ENCODE results near the gene IL19. TPM values are rescaled to one million over a fixed set of nuclear protein-coding genes. Genes with fewer than 3 reads are reported as not detected.

IL19 gene
- polyA plus RNA-seq, 4 donors = not detected

DNA sequence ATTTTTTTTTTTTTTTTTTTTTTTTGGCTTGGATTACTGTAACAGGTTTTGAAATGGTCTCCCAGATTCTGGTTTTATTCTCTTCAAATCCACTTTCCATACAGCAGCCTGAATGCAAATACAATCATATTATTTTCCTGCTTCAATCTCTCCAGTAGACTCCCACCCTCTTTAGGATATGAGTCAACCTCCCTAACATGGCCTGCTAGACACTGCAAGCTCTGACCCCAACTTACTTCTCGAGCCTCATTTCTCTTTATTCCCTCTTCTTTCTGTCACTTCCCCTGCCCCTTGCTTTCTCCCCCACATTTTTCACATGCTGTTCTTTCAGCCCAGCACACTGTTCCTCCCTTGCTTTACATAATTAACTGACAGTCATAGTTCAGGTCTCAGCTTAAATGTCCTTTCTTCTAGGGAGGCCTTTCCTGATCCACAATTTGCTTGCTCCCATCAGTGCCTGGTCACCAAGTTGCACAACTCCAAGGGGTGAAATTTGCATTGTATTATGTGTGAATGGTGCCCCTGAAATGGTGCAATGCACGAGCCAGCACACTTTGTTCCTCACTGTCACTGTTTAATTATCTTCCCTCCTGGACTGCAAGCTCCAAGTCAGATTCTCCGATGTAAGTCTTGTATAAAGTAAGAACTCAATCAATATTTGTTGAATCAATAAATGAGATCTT is 22.1 kb upstream of the IL19 start:
- Histone ChIP-seq H3K9me3 (ENCODE audit: control insufficient read depth in 2 of 2, insufficient read depth in 1 of 2, low read depth in 1 of 2, low read length in 1 of 2) (no peaks in the 10 kb centered on the region), H3K4me1 (ENCODE audit: control insufficient read depth in 3 of 3, insufficient read depth in 2 of 3, low read depth in 1 of 3, low read length in 2 of 3) (no peaks in the 10 kb centered on the region), H3K27me3 (ENCODE audit: control insufficient read depth in 3 of 3, insufficient read depth in 3 of 3, low read length in 3 of 3) (peaks cover 0 to 8% (median 0%) of the 10 kb centered on the region in 3 donors), H3K36me3 (ENCODE audit: control insufficient read depth in 3 of 3, insufficient read depth in 2 of 3, low read depth in 1 of 3, low read length in 3 of 3) (no peaks in the 10 kb centered on the region), H3K27ac (ENCODE audit: low read depth in 1 of 3, low read length in 2 of 3) (no peak overlapping the region), H3K4me3 (ENCODE audit: low read depth in 1 of 3, low read length in 3 of 3) (no peak overlapping the region)
- WGBS, 3 donors = 78 to 83% (median 82%) methylated on average over 3 of the region's 3 CpGs
- DNase-seq (no peak), FAIRE-seq (no peak)

GRCh38 chr1:206751891-206752290 is 18.7 kb upstream of the IL19 start:
- WGBS, 3 donors = 63 to 70% (median 69%) methylated on average over 5 of the region's 5 CpGs
- H3K36me3 ChIP-seq (ENCODE audit: control insufficient read depth in 3 of 3, insufficient read depth in 2 of 3, low read depth in 1 of 3, low read length in 3 of 3) = no peaks in the 10 kb centered on the region
- no peak for FAIRE-seq
- no peak overlapping the region for H3K27ac ChIP-seq (ENCODE audit: low read depth in 1 of 3, low read length in 2 of 3)
- H3K4me1 ChIP-seq (ENCODE audit: control insufficient read depth in 3 of 3, insufficient read depth in 2 of 3, low read depth in 1 of 3, low read length in 2 of 3) = no peaks in the 10 kb centered on the region
- peaks cover 0 to 8% (median 0%) of the 10 kb centered on the region in 3 donors for H3K27me3 ChIP-seq (ENCODE audit: control insufficient read depth in 3 of 3, insufficient read depth in 3 of 3, low read length in 3 of 3)
- no peaks in the 10 kb centered on the region for H3K9me3 ChIP-seq (ENCODE audit: control insufficient read depth in 2 of 2, insufficient read depth in 1 of 2, low read depth in 1 of 2, low read length in 1 of 2)
- H3K4me3 ChIP-seq (ENCODE audit: low read depth in 1 of 3, low read length in 3 of 3) = no peak overlapping the region
- DNase-seq = no peak

- no peaks in the 10 kb centered on the region for H3K4me1 ChIP-seq (ENCODE audit: control insufficient read depth in 3 of 3, insufficient read depth in 2 of 3, low read depth in 1 of 3, low read length in 2 of 3)
- 89 to 93% (median 91%) methylated on average over 2 of the region's 2 CpGs for WGBS, 3 donors
- H3K27ac ChIP-seq (ENCODE audit: low read depth in 1 of 3, low read length in 2 of 3) = no peak overlapping the region
- H3K4me3 ChIP-seq (ENCODE audit: low read depth in 1 of 3, low read length in 3 of 3) = no peak overlapping the region
- FAIRE-seq (no peak), DNase-seq (no peak)
- no peaks in the 10 kb centered on the region for H3K9me3 ChIP-seq (ENCODE audit: control insufficient read depth in 2 of 2, insufficient read depth in 1 of 2, low read depth in 1 of 2, low read length in 1 of 2)
- no peaks in the 10 kb centered on the region for H3K36me3 ChIP-seq (ENCODE audit: control insufficient read depth in 3 of 3, insufficient read depth in 2 of 3, low read depth in 1 of 3, low read length in 3 of 3)
- peaks cover 0 to 8% (median 0%) of the 10 kb centered on the region in 3 donors for H3K27me3 ChIP-seq (ENCODE audit: control insufficient read depth in 3 of 3, insufficient read depth in 3 of 3, low read length in 3 of 3)
Measured at GRCh38 chr1:206752481-206752880, 18.1 kb upstream of the IL19 start.

GRCh38 chr1:206753141-206753540 is 17.4 kb upstream of the IL19 start:
- no peak overlapping the region for H3K4me3 ChIP-seq (ENCODE audit: low read depth in 1 of 3, low read length in 3 of 3)
- peaks cover 0 to 8% (median 0%) of the 10 kb centered on the region in 3 donors for H3K27me3 ChIP-seq (ENCODE audit: control insufficient read depth in 3 of 3, insufficient read depth in 3 of 3, low read length in 3 of 3)
- no peak for DNase-seq
- no peak for FAIRE-seq
- H3K36me3 ChIP-seq (ENCODE audit: control insufficient read depth in 3 of 3, insufficient read depth in 2 of 3, low read depth in 1 of 3, low read length in 3 of 3) = no peaks in the 10 kb centered on the region
- no peak overlapping the region for H3K27ac ChIP-seq (ENCODE audit: low read depth in 1 of 3, low read length in 2 of 3)
- 84 to 98% (median 95%) methylated on average over 3 of the region's 3 CpGs for WGBS, 3 donors
- no peaks in the 10 kb centered on the region for H3K9me3 ChIP-seq (ENCODE audit: control insufficient read depth in 2 of 2, insufficient read depth in 1 of 2, low read depth in 1 of 2, low read length in 1 of 2)
- no peaks in the 10 kb centered on the region for H3K4me1 ChIP-seq (ENCODE audit: control insufficient read depth in 3 of 3, insufficient read depth in 2 of 3, low read depth in 1 of 3, low read length in 2 of 3)

- 79 to 100% (median 91%) methylated on average over 1 of the region's 1 CpG for WGBS, 3 donors
- DNase-seq (no peak), FAIRE-seq (no peak)
Measured at GRCh38 chr1:206754011-206754410, 16.6 kb upstream of the IL19 start.

DNA sequence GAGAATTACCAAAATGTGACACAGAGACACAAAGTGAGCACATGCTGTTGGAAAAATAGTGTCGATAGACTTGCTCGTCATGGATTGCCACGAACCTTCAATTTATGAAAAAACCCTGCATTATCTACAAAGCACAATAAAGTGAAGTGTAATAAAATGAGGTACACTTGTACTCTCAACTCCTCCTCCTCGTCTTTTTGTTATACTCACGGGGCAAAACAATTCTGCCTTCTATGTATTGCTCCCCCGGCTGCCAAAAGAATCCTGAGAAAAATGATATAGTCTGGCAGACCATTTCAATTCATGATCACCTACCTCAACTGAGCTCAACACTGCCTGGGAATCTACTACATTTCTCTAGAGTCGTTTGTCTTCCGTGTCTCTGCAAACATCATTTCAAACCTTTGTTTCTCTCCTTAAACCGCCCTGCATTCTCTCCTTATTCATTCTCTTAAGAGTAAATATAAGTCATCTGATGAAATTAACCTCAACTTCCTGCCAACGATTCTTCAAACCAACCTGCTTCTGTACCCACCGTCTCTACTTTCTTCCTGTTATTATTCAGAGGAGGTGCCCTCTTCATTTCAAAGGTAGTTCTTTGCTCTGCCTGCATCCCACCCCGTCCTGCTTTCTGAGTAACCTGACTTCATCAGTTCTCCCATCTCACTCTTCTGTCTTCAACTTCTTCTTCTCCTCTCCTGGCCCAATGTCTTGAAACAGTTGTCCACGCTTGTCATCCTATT is 12.9 kb upstream of the IL19 start:
- 27 to 48% (median 29%) methylated on average over 13 of the region's 13 CpGs for WGBS, 3 donors
- Histone ChIP-seq H3K9me3 (ENCODE audit: control insufficient read depth in 2 of 2, insufficient read depth in 1 of 2, low read depth in 1 of 2, low read length in 1 of 2) (no peaks in the 10 kb centered on the region), H3K27ac (ENCODE audit: low read depth in 1 of 3, low read length in 2 of 3) (peak overlapping the region in 1 of 3 donors; percentile 50), H3K27me3 (ENCODE audit: control insufficient read depth in 3 of 3, insufficient read depth in 3 of 3, low read length in 3 of 3) (no peaks in the 10 kb centered on the region), H3K36me3 (ENCODE audit: control insufficient read depth in 3 of 3, insufficient read depth in 2 of 3, low read depth in 1 of 3, low read length in 3 of 3) (no peaks in the 10 kb centered on the region), H3K4me3 (ENCODE audit: low read depth in 1 of 3, low read length in 3 of 3) (no peak overlapping the region), H3K4me1 (ENCODE audit: control insufficient read depth in 3 of 3, insufficient read depth in 2 of 3, low read depth in 1 of 3, low read length in 2 of 3) (no peaks in the 10 kb centered on the region)
- DNase-seq (peak in 1 of 2 donors; percentile 45), FAIRE-seq (no peak)

More at GRCh38 chr1:206754011-206754410, 16.6 kb upstream of the IL19 start:
- Histone ChIP-seq H3K27me3 (ENCODE audit: control insufficient read depth in 3 of 3, insufficient read depth in 3 of 3, low read length in 3 of 3) (peaks cover 0 to 6% (median 0%) of the 10 kb centered on the region in 3 donors), H3K27ac (ENCODE audit: low read depth in 1 of 3, low read length in 2 of 3) (no peak overlapping the region), H3K36me3 (ENCODE audit: control insufficient read depth in 3 of 3, insufficient read depth in 2 of 3, low read depth in 1 of 3, low read length in 3 of 3) (no peaks in the 10 kb centered on the region), H3K4me1 (ENCODE audit: control insufficient read depth in 3 of 3, insufficient read depth in 2 of 3, low read depth in 1 of 3, low read length in 2 of 3) (no peaks in the 10 kb centered on the region), H3K4me3 (ENCODE audit: low read depth in 1 of 3, low read length in 3 of 3) (no peak overlapping the region), H3K9me3 (ENCODE audit: control insufficient read depth in 2 of 2, insufficient read depth in 1 of 2, low read depth in 1 of 2, low read length in 1 of 2) (no peaks in the 10 kb centered on the region)

- no peaks in the 10 kb centered on the region for H3K36me3 ChIP-seq (ENCODE audit: control insufficient read depth in 3 of 3, insufficient read depth in 2 of 3, low read depth in 1 of 3, low read length in 3 of 3)
- WGBS, 3 donors = 18 to 61% (median 30%) methylated on average over 1 of the region's 1 CpG
- DNase-seq (no peak), FAIRE-seq (no peak)
- no peak overlapping the region for H3K4me3 ChIP-seq (ENCODE audit: low read depth in 1 of 3, low read length in 3 of 3)
- no peaks in the 10 kb centered on the region for H3K4me1 ChIP-seq (ENCODE audit: control insufficient read depth in 3 of 3, insufficient read depth in 2 of 3, low read depth in 1 of 3, low read length in 2 of 3)
- peaks cover 0 to 3% of the 10 kb centered on the region in 2 donors for H3K9me3 ChIP-seq (ENCODE audit: control insufficient read depth in 2 of 2, insufficient read depth in 1 of 2, low read depth in 1 of 2, low read length in 1 of 2)
- no peaks in the 10 kb centered on the region for H3K27me3 ChIP-seq (ENCODE audit: control insufficient read depth in 3 of 3, insufficient read depth in 3 of 3, low read length in 3 of 3)
- no peak overlapping the region for H3K27ac ChIP-seq (ENCODE audit: low read depth in 1 of 3, low read length in 2 of 3)
Measured at GRCh38 chr1:206760590-206760989, 10.0 kb upstream of the IL19 start.

GRCh38 chr1:206761159-206761768 is 9.3 kb upstream of the IL19 start:
- DNase-seq (no peak), FAIRE-seq (no peak)
- Histone ChIP-seq H3K4me1 (ENCODE audit: control insufficient read depth in 3 of 3, insufficient read depth in 2 of 3, low read depth in 1 of 3, low read length in 2 of 3) (no peaks in the 10 kb centered on the region), H3K4me3 (ENCODE audit: low read depth in 1 of 3, low read length in 3 of 3) (no peak overlapping the region), H3K27me3 (ENCODE audit: control insufficient read depth in 3 of 3, insufficient read depth in 3 of 3, low read length in 3 of 3) (peaks cover 0 to under 1% (median 0%) of the 10 kb centered on the region in 3 donors), H3K9me3 (ENCODE audit: control insufficient read depth in 2 of 2, insufficient read depth in 1 of 2, low read depth in 1 of 2, low read length in 1 of 2) (peaks cover 0 to 3% of the 10 kb centered on the region in 2 donors), H3K27ac (ENCODE audit: low read depth in 1 of 3, low read length in 2 of 3) (no peak overlapping the region), H3K36me3 (ENCODE audit: control insufficient read depth in 3 of 3, insufficient read depth in 2 of 3, low read depth in 1 of 3, low read length in 3 of 3) (no peaks in the 10 kb centered on the region)
- WGBS, 3 donors = 84 to 92% (median 85%) methylated on average over 6 of the region's 6 CpGs

Data from small intestine (tissue), 7 donors.